Stimulated activated CD4-positive, alpha-beta T cell treated with anti-CD3 and anti-CD28 coated beads, Interleukin-15, amount 100 ng/mL, for 24 hours (primary cell): ENCODE measurements around the gene SLC6A18.

Experiments
- DNase-seq: peaks from one replicate; pipeline ENCODE4 v3.0.0-alpha.2; 2020

Gene SLC6A18

DNA sequence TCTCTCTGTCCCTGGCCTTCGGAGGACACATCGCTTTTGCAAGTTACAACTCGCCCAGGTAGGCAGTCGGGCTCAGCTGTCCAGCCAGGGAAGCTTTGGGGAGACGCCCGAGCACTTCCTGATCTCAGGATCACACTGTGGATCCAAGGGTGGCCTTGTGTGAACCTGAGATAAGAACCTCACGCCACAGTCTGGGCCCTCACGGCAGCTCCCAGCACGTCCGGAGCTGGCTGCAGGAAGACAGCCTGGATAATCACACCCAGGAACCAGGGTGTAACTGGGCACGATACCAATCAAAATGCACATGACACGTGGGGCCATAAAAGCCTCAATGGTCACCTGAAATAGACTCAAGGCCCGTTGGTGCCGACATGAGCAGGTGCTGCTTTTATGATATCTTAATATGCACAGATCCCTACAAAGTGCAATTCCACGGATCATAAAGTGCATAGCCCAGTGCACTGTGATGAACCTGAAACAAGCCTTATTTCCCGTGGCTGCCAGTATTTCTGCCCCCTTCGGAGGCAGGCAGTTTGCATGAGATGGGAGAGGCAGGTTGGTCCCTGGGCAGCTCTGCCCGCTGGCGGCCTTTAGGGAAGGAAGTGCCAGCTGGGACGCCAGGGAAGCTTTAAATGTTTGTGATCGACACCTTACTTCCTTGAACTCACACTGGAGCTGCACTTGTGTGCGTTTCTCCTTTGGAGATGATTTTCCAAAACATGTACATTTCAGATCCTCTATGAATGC, 14.5 kb downstream of the SLC6A18 start:
- DNase-seq: no peak

DNA sequence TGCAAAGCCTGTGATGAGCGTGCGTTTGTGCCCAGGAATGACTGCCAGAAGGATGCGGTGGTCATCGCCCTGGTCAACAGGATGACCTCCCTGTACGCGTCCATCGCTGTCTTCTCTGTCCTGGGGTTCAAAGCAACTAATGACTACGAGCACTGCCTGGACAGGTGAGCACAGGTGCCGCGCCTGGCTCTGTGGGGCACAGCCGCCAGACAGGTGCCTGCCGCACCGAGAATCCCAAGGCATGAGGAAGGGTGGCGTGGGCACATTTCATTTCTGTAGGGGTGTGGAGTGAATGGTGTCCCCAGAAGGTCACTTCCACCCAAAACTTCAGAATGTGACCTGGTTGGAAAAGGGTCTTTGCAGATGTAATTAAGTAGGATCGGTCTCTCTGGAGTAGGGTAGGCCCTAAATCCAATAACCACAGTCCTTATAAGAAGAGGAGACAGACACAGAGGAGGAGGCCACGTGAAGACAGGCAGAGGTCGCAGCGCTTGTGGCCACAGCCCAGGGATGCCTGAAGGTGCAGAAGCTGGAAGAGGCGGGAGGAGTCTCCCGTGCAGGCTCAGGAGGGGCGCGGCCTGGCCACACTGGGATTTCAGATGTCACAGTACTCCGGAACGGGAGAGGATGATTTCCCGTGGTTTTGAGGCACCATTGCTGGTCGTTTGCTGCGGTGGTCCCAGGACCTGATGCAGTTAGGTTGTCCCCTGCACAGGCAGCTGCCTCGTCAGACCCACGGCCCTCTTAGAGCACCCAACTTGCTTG, 15.5 kb downstream of the SLC6A18 start:
- no peak for DNase-seq

DNA sequence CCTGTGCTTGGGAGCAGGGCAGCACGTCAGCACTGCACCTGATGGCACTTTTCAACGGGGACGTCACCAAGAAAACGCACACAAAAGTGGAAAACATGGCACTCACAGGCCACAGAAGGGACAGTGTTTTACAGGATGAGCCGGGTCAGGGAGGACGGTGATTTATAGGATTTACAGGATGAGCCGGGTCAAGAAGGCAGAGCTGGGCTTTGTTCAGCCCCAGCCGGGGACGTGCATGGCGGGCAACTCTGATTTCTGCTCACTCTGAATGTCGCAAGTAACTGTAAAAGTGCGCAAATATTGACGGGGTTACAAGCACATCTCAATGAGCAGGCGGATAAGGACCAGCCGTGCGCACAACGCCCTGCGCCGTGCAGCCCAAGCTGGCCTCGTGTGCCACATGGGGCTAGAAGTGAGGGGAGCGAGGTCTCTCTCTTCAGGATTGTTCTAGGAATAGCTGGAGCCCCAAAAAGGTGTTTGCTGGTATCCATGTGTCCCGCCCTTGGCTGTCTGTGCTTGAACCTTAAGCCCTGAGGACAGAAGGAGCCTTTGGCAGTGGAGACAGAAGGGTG, 16.4 kb downstream of the SLC6A18 start:
- no peak for DNase-seq

DNA sequence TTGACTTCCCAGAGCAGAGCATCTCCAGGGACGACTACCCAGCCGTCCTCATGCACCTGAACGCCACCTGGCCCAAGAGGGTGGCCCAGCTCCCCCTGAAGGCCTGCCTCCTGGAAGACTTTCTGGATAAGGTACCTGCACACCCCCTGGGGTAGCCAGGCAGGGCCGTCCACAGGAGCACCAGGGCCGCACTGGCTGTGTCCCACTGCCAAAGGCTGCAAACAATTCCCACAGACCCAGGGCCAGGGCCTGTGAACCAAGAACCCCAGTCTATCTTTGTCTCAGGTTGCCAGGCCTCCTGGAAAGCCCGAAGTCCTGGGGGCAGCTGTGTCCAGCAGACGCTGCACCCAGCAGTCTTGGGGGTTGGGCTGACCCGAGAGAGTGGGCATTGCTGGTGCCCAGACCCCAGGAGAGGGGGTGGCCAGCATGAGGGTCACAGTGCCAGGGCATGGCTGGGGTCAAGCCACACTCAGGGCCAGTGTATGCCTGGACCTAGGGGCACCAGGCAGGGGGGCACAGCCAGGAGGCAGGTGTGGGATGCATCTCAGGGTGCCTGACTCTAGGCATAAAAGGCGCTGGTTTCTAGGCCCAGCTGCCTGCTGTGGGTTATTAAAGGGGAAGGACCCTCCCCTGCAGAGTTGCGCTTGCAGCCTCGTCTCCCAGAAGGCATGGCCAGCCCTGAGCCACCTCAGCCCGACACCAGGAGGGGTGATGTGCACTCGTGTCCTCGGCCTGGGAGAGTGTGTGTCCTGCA, 17.7 kb downstream of the SLC6A18 start:
- no peak for DNase-seq

DNA sequence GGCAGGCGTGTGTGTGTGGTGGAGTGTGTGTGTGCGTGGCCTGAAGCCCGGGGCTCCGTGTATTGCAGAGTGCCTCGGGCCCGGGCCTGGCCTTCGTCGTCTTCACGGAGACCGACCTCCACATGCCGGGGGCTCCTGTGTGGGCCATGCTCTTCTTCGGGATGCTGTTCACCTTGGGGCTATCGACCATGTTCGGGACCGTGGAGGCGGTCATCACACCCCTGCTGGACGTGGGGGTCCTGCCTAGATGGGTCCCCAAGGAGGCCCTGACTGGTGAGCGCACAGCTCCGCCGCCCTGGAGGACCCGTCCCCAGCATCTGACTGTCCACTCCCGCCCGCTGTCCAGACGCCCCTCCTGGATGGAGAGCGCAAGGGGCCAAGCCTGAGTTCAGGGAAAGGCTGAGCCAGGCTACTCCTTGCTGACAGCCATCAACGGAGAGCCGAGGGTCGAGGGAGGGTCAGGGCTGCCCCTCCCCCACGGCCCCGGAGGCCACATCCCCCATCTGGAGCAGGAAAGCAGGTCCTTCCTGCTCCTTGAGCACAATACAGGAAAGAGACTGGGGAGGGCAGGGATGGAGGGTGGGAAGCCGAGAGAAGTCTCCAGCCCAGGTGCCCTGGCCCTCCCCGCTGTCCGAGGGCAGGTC, 18.4 kb downstream of the SLC6A18 start:
- no peak for DNase-seq

DNA sequence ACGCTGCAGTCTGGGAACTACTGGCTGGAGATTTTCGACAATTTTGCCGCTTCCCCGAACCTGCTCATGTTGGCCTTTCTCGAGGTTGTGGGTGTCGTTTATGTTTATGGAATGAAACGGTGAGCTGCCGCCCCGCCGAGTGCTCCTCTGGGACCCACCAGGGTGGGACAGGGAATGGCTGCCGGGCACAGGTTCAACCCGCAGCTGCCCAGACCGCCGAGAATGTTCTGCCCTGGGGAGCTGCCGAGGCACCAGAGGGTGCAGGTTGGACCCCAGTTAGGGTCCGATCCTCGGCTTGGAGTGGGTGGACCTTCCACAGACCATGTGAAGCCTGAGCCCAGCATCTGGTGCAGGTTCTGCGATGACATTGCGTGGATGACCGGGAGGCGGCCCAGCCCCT, 19.1 kb downstream of the SLC6A18 start:
- no peak for DNase-seq

DNA sequence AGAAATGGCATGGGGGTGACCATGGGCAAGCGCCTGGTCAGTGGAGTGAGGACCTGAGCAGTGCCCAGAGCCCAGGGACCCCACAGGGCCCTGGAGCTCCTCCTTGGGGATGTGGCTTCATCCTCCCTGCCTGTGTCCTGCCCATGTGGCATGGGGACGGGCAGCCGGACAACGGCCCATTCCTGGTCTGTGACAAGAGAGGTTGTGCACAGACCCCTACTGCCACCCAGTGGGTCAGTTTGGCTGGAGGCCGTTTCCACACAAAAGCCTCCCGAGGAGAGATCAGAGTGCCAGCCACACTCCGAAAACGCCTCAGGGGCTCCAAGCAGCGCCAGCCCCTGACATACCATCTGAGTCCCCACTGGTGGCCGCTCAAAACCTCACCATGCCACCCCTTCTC, 19.8 kb downstream of the SLC6A18 start:
- DNase-seq: no peak

DNA sequence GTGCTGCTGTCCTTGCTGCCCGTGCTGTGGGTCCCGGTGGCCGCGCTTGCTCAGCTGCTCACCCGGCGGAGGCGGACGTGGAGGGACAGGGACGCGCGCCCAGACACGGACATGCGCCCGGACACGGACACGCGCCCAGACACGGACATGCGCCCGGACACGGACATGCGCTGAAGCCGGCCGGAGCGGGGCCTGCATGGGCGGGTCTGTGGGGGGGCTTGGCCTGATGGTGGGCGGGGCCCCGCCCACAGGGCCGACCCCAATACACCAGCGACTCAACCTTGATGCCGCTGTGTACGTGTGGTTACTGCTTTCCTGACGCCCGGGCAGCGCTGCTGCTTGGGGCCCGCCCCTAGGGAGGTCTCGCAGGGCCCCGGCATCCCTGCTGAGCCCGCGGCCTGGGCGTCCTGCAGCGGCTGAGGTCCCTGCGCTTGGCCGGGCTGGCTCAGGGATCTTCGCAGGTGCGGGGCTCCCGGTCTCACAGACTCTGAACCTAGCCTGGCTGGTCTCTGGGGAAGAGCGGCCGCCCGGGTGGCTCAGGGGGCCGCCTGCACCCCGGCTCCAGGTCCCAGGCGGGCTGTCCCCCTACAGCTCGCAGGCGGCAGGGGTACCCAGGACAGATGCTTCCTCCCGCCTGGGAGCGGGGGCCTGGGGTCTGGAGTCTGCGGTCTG, 20.9 kb downstream of the SLC6A18 start:
- no peak for DNase-seq

DNA sequence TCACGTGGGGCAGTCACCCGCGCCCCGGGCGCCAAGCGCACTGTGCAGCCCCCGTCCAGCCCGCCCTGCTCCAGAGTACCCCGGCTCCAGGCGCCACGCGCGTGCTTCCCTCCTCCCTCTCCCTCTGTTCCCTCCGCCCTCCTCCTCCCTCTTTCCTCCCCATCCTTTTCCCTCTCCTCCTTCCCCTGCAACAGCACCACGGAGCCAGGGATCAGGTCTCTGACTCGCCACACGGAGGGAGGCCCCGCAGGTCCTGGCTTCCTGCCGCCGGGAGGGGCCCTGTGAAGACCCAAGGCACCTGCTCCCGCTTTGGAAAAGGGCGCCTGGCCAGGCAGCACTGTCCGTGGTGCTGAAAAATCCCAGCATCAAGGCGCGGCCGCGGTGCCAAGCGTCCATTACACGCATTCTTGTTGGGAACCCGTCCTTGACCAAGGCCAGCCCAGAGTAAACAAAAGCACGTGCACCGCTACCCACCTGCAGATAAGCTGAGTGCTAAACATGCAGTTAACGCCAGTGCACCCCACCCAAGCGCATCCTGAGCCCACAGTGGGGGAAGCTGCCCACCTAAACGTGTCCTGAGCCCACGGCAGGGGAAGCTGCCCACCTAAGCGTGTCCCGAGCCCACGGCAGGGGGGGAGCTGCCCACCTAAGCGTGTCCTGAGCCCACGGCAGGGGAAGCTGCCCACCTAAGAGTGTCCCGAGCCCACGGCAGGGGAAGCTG, 21.7 kb downstream of the SLC6A18 start:
- peak; percentile 41 for DNase-seq

DNA sequence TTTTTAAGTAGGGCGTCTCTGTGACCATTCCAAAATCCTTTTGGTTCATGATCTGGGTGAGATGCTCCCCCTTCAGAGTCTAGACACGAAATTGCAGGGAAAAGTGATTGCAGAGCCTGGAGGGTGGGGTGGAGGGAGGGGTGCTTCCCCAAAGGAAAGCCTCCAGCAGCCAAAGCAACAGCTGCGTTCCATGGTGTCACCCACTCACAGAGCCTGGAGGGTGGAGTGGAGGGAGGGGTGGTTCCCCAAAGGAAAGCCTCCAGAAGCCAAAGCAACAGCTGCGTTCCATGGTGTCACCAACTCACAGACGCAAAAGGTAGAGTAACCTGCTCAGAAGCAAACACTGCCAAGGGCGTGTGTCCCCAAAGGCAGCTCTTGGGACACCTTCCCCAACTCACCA, 22.6 kb downstream of the SLC6A18 start:
- DNase-seq: no peak

DNA sequence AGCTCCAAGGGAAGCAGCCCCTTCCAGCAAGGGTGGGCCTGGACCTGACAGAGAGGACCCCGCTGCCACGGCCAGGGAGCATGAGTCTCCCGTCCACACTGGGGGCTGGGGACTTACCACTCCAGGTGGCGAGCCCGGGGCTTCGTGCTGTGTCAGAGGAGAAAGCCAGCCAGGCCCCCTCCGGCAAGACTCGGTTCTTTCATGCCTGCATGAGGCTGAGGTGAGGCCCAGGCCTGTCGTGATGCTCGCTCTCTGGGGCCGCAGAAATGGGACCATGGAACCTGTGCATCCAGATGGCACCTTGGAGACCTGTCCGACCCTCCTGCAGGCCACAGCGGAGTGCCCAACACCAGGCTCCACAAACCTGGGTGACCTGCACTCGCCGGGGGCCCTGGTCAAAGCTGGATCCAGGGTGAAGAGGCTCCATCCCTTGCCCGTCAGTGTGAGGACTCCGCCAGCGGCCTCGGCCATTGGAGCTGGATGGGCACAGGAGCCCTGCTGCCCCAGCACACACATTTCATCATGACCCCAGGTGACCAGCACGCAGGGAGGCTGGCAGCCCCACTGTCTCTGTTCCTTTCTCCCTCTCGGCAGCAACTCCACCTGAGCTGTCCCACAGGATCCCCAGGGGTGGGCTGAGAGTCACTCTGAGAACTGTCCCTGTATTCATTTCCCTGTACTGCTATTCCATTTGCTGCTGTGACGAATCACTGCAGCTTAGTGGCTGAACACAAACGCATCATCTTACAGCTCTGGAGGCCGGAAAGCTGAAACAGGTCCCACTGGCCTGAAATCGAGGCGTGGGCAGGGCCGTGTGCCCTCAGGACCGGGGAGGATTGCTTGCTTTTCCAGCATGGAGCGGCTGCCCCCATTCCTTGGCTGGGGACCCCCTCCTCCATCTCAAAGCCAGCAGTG, 24.4 kb downstream of the SLC6A18 start:
- DNase-seq: no peak

DNA sequence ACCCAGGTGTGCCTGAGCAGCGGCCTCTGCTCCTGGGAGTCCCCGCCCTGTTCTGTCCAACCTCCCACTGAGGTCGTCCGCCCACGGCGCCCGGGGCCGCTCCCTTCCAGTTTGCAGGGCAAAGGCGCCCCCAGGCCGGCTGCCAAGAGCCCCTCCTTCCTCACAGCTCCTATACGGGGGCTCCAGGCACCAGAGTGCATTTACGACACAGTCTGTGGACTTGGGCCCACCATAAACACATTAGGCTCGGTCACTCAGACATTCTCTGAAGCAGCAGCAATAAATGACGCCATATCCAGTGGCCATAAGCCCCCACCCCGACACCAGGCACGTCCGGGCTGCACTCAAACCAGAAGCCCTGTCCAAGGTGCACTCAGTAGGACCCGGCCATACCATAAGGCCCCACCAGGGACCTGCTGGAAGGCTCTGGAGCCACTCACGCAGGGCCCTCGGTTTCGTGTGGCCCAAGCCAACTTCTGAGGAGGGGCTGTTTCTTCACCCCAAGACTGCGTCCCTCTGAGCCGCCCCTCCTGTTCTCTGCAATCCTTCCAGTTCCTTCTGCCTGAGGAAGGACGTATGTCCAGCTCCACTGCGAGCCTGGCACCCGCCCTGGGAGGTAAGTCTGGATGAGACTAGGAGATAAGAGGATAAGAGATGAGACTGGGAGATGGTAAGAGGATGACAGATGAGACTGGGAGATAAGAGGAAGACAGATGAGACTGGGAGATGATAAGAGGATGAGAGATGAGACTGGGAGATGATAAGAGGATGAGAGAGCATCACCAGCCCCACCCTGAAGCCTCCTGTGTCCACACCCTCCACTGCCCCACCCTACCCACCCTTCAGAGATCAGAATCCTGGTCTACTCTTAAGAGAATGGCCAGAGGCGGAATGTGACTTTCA, 26.7 kb downstream of the SLC6A18 start:
- DNase-seq: no peak

DNA sequence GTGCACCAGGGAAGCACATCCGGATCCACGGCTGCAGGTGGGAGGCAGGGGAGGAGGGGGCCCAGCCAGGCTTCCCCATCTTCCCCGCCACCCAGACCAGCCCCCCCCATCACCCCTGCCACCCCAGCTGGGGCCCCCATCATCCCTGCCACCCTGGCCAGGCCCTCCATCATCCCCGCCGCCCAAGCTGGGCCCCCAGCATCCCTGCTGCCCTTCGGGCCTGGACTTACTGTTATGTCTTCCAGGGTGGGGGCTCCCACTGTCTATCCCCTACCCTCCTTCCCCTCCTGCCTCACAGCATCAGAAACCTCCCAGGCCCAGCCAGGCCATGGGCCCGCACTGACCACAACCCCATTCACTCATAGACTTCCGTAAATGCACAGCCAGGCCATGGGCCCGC, 27.5 kb downstream of the SLC6A18 start:
- no peak for DNase-seq

DNA sequence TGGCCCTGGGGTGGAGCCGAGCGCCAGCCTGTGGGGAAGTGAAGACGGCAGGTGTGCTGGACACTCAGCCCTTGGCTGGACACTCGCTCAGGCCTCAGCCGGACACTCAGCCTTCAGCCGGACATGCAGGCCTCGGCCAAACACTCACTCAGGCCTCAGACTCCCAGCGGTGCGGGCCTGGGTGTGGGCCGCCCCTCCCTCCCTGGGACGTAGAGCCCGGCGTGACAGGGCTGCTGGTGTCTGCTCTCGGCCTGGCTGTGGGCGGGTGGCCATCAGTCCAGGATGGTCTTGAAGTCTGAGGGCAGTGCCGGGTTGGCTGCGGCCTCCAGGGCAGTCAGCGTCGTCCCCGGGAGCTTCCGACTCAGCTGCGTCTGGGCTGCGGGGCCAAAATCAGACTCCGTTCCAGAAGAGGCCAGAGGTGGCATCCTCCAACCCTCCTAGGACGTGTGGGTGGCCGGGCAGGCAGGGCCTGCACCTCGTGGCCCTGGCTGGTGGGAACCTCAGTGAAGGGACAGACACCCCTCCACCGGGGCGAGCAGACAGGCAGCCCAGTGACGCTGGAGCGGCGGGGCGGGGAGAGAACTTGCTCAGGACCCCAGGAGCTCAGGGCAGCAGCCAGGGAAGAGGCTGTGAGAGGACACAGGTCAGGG, 28.4 kb downstream of the SLC6A18 start:
- no peak for DNase-seq

DNA sequence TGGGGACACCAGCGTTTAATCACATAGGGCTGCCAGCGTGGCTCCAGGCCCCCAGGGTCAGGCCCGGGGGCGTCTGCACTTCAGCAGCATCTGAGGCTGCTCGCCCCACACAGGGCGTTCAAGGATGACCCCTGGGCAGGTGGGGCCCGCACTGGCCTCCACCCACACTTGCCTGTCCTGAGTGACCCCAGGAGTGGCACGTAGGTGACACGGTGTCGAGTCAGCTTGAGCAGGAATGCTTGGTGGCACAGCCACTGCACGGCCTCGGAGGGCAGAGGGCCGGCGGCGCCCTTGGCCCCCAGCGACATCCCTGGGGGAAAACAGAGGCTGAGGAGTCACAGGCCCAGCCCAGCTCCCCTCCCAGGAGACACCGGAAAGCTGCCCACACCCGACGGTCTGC, 29.0 kb downstream of the SLC6A18 start:
- no peak for DNase-seq

DNA sequence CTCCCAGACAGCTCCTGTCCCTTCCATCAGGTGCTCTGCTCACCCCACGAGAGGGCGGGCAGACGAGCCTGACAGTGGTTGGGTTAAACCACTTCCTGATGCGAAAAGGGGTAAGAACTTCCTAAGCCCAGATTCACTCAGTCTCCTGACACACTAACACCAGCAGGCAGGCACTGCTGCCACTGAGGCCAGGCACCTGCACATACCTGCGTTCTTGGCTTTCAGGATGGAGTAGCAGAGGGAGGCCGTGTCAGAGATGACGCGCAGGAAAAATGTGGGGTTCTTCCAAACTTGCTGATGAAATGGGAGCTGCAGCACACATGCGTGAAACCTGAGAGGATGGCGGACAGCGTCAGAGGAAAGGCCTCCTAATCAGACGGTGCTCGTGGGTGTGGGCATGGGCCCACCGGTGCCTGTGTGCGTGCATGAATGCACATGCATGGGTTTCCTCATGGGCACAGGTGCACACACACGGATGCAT, 29.9 kb downstream of the SLC6A18 start:
- peak; percentile 52 for DNase-seq

DNA sequence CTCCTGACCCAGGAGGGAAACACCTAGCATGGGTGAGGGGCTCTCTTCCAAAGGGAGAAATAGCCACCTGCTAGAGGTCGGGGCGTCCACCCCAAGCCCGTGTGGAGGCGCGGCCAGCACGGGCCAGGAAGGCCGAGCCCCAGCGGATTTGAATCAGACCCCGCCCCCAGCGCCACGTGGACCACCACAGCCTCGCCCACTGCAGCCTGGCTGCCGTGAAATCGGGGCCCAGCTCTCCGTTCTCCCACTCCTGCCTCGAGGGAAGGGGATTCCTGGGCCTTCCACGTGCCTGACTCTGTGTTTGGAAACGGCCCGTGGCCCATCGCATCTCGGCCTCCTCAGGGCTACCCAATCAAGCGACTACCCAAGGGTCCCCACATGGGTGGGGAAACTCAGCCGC, 31.6 kb downstream of the SLC6A18 start:
- no peak for DNase-seq

DNA sequence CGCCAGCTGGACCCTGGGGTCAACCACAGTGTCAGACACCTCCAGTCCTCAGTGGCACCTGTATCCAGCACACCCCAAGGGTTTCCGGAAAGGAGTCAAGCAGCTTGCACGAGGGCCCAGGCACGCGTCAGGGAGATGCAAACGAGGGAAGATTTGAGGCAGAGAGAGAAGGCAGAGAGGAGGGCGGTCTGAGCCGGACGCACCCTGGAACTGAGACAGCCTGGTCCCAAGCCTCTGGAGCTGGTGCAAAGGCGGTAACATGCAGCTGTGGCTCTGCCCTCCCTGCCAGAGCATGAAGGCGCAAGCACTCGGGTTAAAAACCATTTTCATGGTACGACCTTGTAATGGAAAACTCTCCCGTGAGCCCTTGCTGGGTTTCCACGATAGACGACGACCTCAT, 32.2 kb downstream of the SLC6A18 start:
- no peak for DNase-seq

DNA sequence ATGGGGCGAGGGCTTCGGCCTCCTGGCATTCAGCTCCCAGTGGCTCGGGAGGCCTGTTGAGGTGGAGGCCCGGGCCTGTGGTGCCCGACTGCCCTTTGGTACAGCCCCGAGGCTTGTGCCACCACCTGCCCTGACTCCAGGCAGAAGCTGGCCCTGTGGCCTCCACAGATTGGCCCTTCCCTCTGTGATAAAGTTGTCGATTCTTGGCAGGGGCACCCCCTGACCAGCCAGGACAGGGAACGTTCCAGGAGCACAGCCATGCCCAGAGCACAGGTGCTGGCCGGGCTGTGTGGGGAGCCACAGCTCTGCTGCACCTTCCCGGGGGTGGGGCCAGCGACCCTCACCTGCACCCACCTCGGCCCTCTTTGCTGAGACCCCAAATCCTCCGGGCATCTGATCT, 32.7 kb downstream of the SLC6A18 start:
- DNase-seq: no peak
